H9 (cell line): ENCODE results near the gene ABCB8. TPM values are rescaled to one million over a fixed set of nuclear protein-coding genes. Genes with fewer than 3 reads are reported as not detected.

Experiments used
- DNase-seq: peaks from one replicate; pipeline ENCODE4 v3.0.0-alpha.2; 2017
- H2AFZ ChIP-seq: one replicate; pipeline ENCODE4 v1.6.1; 2013; ENCODE audit warnings: mild to moderate bottlenecking, low read length, control low read depth, moderate library complexity
- H2AK5ac ChIP-seq: 2 replicates; pipeline ENCODE4 v1.6.1; 2013; ENCODE audit warnings: low read length, control low read depth, mixed read lengths; ENCODE audit not compliant: insufficient read length
- H2BK120ac ChIP-seq: one replicate; pipeline ENCODE4 v1.6.1; 2013; ENCODE audit warnings: low read depth, mild to moderate bottlenecking, low read length, control low read depth, inconsistent platforms; ENCODE audit not compliant: poor library complexity, severe bottlenecking
- H2BK12ac ChIP-seq: 2 replicates; pipeline ENCODE4 v1.6.1; 2013; ENCODE audit warnings: low read length, control low read depth, mixed read lengths, low read depth; ENCODE audit not compliant: insufficient read length
- H2BK15ac ChIP-seq: 2 replicates; pipeline ENCODE4 v1.6.1; 2013; ENCODE audit warnings: low read depth, low read length, control low read depth
- H2BK20ac ChIP-seq: one replicate; pipeline ENCODE4 v1.6.1; 2013; ENCODE audit warnings: low read depth, mild to moderate bottlenecking, low read length, control low read depth, inconsistent platforms; ENCODE audit not compliant: poor library complexity, severe bottlenecking
- H2BK5ac ChIP-seq: 2 replicates; pipeline ENCODE4 v1.6.1; 2013; ENCODE audit warnings: low read length, control low read depth, mixed read lengths; ENCODE audit not compliant: insufficient read length
- H3K14ac ChIP-seq: 2 replicates; pipeline ENCODE4 v1.6.1; 2013; ENCODE audit warnings: low read length, control low read depth; ENCODE audit not compliant: insufficient read depth
- H3K18ac ChIP-seq: 2 replicates; pipeline ENCODE4 v1.6.1; 2013; ENCODE audit warnings: low read depth, mild to moderate bottlenecking, mixed read lengths, low read length, control low read depth; ENCODE audit not compliant: insufficient read length
- H3K23ac ChIP-seq: 2 replicates; pipeline ENCODE4 v1.6.1; 2013; ENCODE audit warnings: low read length, control low read depth, mixed read lengths, low read depth; ENCODE audit not compliant: insufficient read length
- H3K23me2 ChIP-seq: 2 replicates; pipeline ENCODE4 v1.6.1; 2013; ENCODE audit warnings: low read depth, mild to moderate bottlenecking, mixed read lengths, low read length, control low read depth; ENCODE audit not compliant: insufficient read length, poor library complexity, severe bottlenecking
- H3K27ac ChIP-seq: 2 replicates; pipeline ENCODE4 v1.5.1; 2013; ENCODE audit warnings: low read length, control low read depth, mixed read lengths, low read depth; ENCODE audit not compliant: insufficient read length
- H3K27me3 ChIP-seq: 2 replicates; pipeline ENCODE4 v1.6.1; 2013; ENCODE audit warnings: low read length, control low read depth, inconsistent platforms; ENCODE audit not compliant: insufficient read depth
- H3K4ac ChIP-seq: 2 replicates; pipeline ENCODE4 v1.6.1; 2013; ENCODE audit warnings: low read depth, mild to moderate bottlenecking, control low read depth, inconsistent platforms, low read length, moderate library complexity
- H3K4me1 ChIP-seq: 2 replicates; pipeline ENCODE4 v1.6.1; 2013; ENCODE audit warnings: low read length, control low read depth, inconsistent platforms; ENCODE audit not compliant: insufficient read depth
- H3K4me2 ChIP-seq: 2 replicates; pipeline ENCODE4 v1.6.1; 2013; ENCODE audit warnings: low read length, control low read depth, mixed read lengths; ENCODE audit not compliant: insufficient read length, insufficient read depth
- H3K56ac ChIP-seq: 2 replicates; pipeline ENCODE4 v1.6.1; 2013; ENCODE audit warnings: low read depth, mild to moderate bottlenecking, mixed read lengths, low read length, control low read depth; ENCODE audit not compliant: insufficient read length
- H3K79me1 ChIP-seq: 2 replicates; pipeline ENCODE4 v1.6.1; 2013; ENCODE audit warnings: low read depth, mild to moderate bottlenecking, moderate library complexity, low read length, control low read depth, inconsistent platforms; ENCODE audit not compliant: insufficient read depth, poor library complexity, severe bottlenecking
- H3K79me2 ChIP-seq: 2 replicates; pipeline ENCODE4 v1.6.1; 2013; ENCODE audit warnings: low read length, control low read depth, inconsistent platforms; ENCODE audit not compliant: insufficient read depth
- H3K9ac ChIP-seq: 2 replicates; pipeline ENCODE4 v1.6.1; 2013; ENCODE audit warnings: low read length, control low read depth, mixed read lengths; ENCODE audit not compliant: insufficient read length; ENCODE audit errors: extremely low read depth
- H3K9me3 ChIP-seq: one replicate; pipeline ENCODE4 v1.6.1; 2013; ENCODE audit warnings: low read depth, low read length, inconsistent platforms; ENCODE audit not compliant: control insufficient read depth
- H3T11ph ChIP-seq: one replicate; pipeline ENCODE4 v1.6.1; 2013; ENCODE audit warnings: mild to moderate bottlenecking, low read length, control low read depth, inconsistent platforms
- H4K20me1 ChIP-seq: one replicate; pipeline ENCODE4 v1.6.1; 2013; ENCODE audit not compliant: control insufficient read depth, insufficient read length, insufficient read depth
- H4K5ac ChIP-seq: 2 replicates; pipeline ENCODE4 v1.6.1; 2013; ENCODE audit warnings: low read depth, mild to moderate bottlenecking, mixed read lengths, low read length, control low read depth; ENCODE audit not compliant: insufficient read length
- H4K8ac ChIP-seq: replicated peaks from 2 replicates; pipeline ENCODE4 v1.6.1; 2013; ENCODE audit warnings: low read length, control low read depth, mixed read lengths, low read depth; ENCODE audit not compliant: insufficient read length
- H4K91ac ChIP-seq: 2 replicates; pipeline ENCODE4 v1.6.1; 2013; ENCODE audit warnings: low read depth, mild to moderate bottlenecking, moderate library complexity, mixed read lengths, low read length, control low read depth; ENCODE audit not compliant: insufficient read length
- H3K27ac Mint-ChIP-seq, 3 experiments: 2 replicates in 2 of 3; 3 replicates in 1 of 3; pipeline ENCODE4 v1.8.0; 2020 to 2021; ENCODE audit warnings: mixed read lengths in 3 of 3, mild to moderate bottlenecking in 1 of 3, moderate library complexity in 1 of 3
- H3K27me3 Mint-ChIP-seq: 2 replicates; pipeline ENCODE4 v1.8.0; 2021; ENCODE audit warnings: low read depth, mild to moderate bottlenecking, moderate library complexity, mixed read lengths
- H3K36me3 Mint-ChIP-seq, 3 experiments: 2 replicates in 2 of 3; 3 replicates in 1 of 3; pipeline ENCODE4 v1.8.0; 2020 to 2021; ENCODE audit warnings: low read depth in 3 of 3, mixed read lengths in 3 of 3; ENCODE audit not compliant: insufficient read depth in 1 of 3
- H3K4me1 Mint-ChIP-seq, 2 experiments: 2 replicates each; pipeline ENCODE4 v1.8.0; 2020; ENCODE audit warnings: mixed read lengths in 2 of 2
- H3K4me3 Mint-ChIP-seq, 2 experiments: 2 replicates in 1 of 2; 3 replicates in 1 of 2; pipeline ENCODE4 v1.8.0; 2020 to 2021; ENCODE audit warnings: mild to moderate bottlenecking in 2 of 2, mixed read lengths in 2 of 2, moderate library complexity in 1 of 2
- H3K9me3 Mint-ChIP-seq, 2 experiments: 2 replicates in 1 of 2; 3 replicates in 1 of 2; pipeline ENCODE4 v1.8.0; 2020; ENCODE audit warnings: mild to moderate bottlenecking in 2 of 2, mixed read lengths in 2 of 2, moderate library complexity in 1 of 2
- WGBS: extraction: QIAGEN DNeasy Blood & Tissue Kit; methylation state at CpG from one replicate; pipeline ENCODE4 v1.1.7; 2013; ENCODE audit warnings: missing lambda C conversion rate, low lambda C conversion rate, mixed read lengths; ENCODE audit not compliant: insufficient read length; ENCODE audit errors: extremely low coverage; 5-methylcytosine and 5-hydroxymethylcytosine counted together
- total RNA-seq: library from RNA; stranded (reverse); gene quantifications from 2 replicates; pipeline ENCODE4 v1.2.1, GENCODE V29; 2021
- TF ChIP-seq, protein P1 (sequence below): fragments of 200-600 bp; sonication (generic); conservative IDR thresholded peaks from 3 replicates; pipeline ENCODE4 v1.8.0; 2021; ENCODE audit warnings: antibody characterized with exemption, mild to moderate bottlenecking

ABCB8 gene
- total RNA-seq, 1 experiment from 2014 or later: 22.1 TPM

DNA sequence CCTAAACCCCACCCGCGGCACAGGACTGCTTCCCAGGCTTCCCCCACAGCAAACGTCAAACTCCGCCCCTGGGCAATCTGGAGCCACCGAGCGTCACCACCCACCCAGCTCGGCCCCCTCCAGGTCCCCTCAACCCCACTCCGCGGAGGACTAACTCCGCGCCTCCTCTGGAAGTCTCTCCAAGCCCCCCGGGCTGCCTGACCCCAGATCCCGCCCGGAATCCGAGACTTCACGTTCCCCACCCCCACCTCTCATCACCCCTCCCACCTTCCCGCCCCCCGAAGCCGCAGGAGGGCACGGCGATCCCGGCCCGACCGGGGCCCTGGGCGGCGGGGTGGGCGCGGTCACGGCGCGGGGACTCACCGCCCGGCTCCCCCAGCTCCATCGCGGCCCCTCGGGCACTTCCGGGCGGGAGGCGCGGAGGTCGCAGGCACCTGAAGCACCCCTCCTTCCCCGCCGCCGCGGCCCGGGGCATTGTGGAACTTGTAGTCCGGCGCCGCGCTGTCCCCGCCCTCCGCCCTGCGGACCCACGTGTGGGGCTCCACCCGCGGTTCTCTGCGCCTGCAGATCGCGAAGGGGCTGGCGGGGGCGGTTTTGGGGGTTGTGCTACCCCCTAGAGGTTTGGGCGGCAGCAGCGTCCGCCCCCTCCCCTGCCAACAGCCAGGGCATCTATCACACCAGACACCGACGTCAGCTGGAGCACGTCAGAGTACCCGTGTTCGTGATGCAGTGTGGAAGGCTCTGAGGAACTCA is 55.0 kb downstream of the ABCB8 start, which contains the start of gene TMUB1:
Gene TMUB1, minus strand, starts transcription at position 423 of the 753 bp plus-strand sequence. CDS start 930 bp downstream, outside the sequence.
- no CpG with 5 or more reads among the region's 69 CpGs for WGBS
- H3K27me3 Mint-ChIP-seq: peaks cover 11% of the 10 kb centered on the region
- Histone ChIP-seq H2BK20ac (no peak within 1 kb of the TSS), H4K5ac (no peak within 1 kb of the TSS), H3K27ac (no peak within 1 kb of the TSS), H2BK15ac (no peak within 1 kb of the TSS), H3K23ac (no peak within 1 kb of the TSS), H3K9ac (no peak within 1 kb of the TSS), H3K9me3 (no peaks in the 10 kb centered on the region), H3K18ac (no peak within 1 kb of the TSS), H3K27me3 (no peaks in the 10 kb centered on the region; the same call in 1 of the 2 replicates), H2AFZ (no peak within 1 kb of the TSS), H3K56ac (no peak within 1 kb of the TSS), H3K4me2 (peak within 1 kb of the TSS; percentile 88), H4K20me1 (no peaks in the 10 kb centered on the region), H3T11ph (no peak within 1 kb of the TSS), H2BK5ac (no peak within 1 kb of the TSS), H3K79me1 (peaks cover under 1% of the 10 kb centered on the region), H2BK12ac (no peak within 1 kb of the TSS), H3K14ac (no peak within 1 kb of the TSS), H3K4me1 (peaks cover 2% of the 10 kb centered on the region; the same call in 1 of the 2 replicates), H3K79me2 (peaks cover 2% of the 10 kb centered on the region; the same call in 1 of the 2 replicates), H3K23me2 (peaks cover 20% of the 10 kb centered on the region), H2BK120ac (no peak within 1 kb of the TSS), H4K91ac (no peak within 1 kb of the TSS), H4K8ac (no peak within 1 kb of the TSS), H2AK5ac (no peak within 1 kb of the TSS), H3K4ac (no peak within 1 kb of the TSS)
- H3K9me3 Mint-ChIP-seq: no peaks in the 10 kb centered on the region; a peak in 1 of 5 replicates
- peaks cover 34 to 44% of the 10 kb centered on the region in 2 experiments for H3K4me1 Mint-ChIP-seq
- H3K27ac Mint-ChIP-seq: peak within 1 kb of the TSS in 2 of 3 experiments; percentile 89; a peak in 2 of 7 replicates
- H3K36me3 Mint-ChIP-seq: peaks cover 0 to 6% (median 5%) of the 10 kb centered on the region in 3 experiments; a peak in 5 of 7 replicates
- peak within 1 kb of the TSS; percentile 86 to 87 for H3K4me3 Mint-ChIP-seq
- TF ChIP-seq, protein P1, sequence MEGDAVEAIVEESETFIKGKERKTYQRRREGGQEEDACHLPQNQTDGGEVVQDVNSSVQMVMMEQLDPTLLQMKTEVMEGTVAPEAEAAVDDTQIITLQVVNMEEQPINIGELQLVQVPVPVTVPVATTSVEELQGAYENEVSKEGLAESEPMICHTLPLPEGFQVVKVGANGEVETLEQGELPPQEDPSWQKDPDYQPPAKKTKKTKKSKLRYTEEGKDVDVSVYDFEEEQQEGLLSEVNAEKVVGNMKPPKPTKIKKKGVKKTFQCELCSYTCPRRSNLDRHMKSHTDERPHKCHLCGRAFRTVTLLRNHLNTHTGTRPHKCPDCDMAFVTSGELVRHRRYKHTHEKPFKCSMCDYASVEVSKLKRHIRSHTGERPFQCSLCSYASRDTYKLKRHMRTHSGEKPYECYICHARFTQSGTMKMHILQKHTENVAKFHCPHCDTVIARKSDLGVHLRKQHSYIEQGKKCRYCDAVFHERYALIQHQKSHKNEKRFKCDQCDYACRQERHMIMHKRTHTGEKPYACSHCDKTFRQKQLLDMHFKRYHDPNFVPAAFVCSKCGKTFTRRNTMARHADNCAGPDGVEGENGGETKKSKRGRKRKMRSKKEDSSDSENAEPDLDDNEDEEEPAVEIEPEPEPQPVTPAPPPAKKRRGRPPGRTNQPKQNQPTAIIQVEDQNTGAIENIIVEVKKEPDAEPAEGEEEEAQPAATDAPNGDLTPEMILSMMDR: no peak
- peak; percentile 70 for DNase-seq
